HAP-1 (cell line): ENCODE data around the gene CYB5D1.

Experiments used
- DNase-seq, 2 experiments: peaks; one replicate each; pipeline ENCODE4 v3.0.0-alpha.2; 2016 to 2020; ENCODE audit warnings: low spot score in 2 of 2
- H3K27me3 ChIP-seq: fragments of 250-450 bp; sonication (Bioruptor Pico); 2 replicates; pipeline ENCODE4 v1.5.1; 2020; ENCODE audit warnings: low read depth, mild to moderate bottlenecking, moderate library complexity
- H3K36me3 ChIP-seq: fragments of 250-450 bp; sonication (Bioruptor Pico); replicated peaks from 2 replicates; pipeline ENCODE4 v1.5.1; 2020; ENCODE audit warnings: mild to moderate bottlenecking
- H3K4me1 ChIP-seq: fragments of 250-450 bp; sonication (Bioruptor Pico); 2 replicates; pipeline ENCODE4 v1.5.1; 2020; ENCODE audit warnings: mild to moderate bottlenecking
- H3K4me3 ChIP-seq: fragments of 250-450 bp; sonication (Bioruptor Pico); 2 replicates; pipeline ENCODE4 v1.5.1; 2020; ENCODE audit warnings: mild to moderate bottlenecking, moderate library complexity
- H3K9me3 ChIP-seq: fragments of 250-450 bp; sonication (Bioruptor Pico); 2 replicates; pipeline ENCODE4 v1.5.1; 2020; ENCODE audit warnings: mild to moderate bottlenecking, moderate library complexity
- in situ Hi-C: fragments of 300-500 bp; cut with MboI; formaldehyde crosslinking; loops from 3 replicates; pipeline ENCODE4 v1.14.3; 2020; ENCODE audit warnings: low sequenced_read_pairs, inconsistent platforms, mixed read lengths

Gene CYB5D1

GRCh38 chr17:7864995-7865650 lies 7.3 kb downstream of the CYB5D1 start:
- H3K36me3 ChIP-seq, result peaks cover 30% of the 10 kb centered on the region
- peaks cover 8% of the 10 kb centered on the region for H3K4me1 ChIP-seq
- no peak for DNase-seq
- in situ Hi-C loops, result loop anchor here (5.0 kb wide), 1 partner anchor 37 kb away; no protein-coding TSS in a partner anchor
- no peaks in the 10 kb centered on the region for H3K27me3 ChIP-seq
- H3K9me3 ChIP-seq, result no peaks in the 10 kb centered on the region
- H3K4me3 ChIP-seq, result no peak overlapping the region

DNA sequence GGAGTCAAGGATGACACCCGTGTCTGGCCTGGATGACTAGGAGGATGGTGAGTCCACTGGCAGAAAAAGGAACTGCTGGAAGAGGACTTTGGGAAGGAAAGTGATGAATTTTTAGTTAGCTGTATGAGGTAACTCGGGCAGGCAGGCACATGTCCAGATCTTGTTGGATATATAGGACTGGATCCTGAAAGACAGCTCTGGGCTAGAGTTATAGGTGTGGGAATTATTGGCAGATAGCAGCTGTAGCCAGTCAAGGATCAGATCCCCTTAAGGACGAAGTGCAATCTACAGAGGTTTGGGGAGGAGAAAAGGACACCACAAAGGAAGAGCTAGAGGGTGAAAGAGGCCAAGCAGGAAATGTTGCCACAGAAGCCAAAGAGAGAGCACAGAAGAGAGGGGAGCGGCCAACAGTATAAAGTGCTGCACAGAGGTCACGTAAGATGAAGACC lies 10.1 kb downstream of the CYB5D1 start:
- Histone ChIP-seq H3K36me3 (peaks cover 37% of the 10 kb centered on the region), H3K4me3 (no peak overlapping the region), H3K9me3 (no peaks in the 10 kb centered on the region), H3K4me1 (peaks cover 6% of the 10 kb centered on the region), H3K27me3 (no peaks in the 10 kb centered on the region)
- no peak for DNase-seq
- in situ Hi-C loops, result no loop called here

DNA sequence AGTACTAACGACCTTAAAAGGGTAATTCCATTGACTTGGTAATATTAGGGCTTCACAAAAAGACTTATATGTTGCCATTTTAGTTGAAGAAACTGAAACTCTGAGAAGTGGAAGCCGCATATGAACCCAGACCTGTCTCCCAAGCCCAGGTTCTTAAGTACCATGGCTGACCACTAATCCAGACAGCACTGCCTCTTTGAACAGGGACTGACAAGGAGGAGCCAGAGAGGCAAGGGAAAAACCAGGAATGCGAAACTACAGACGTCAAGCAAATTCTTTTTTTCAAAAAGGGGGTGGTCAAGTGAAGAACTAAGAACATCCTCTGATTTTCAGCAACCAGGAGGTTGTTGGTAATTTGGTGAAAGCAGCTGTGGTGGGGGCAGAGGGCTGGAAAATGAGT lies 15.2 kb downstream of the CYB5D1 start:
- H3K36me3 ChIP-seq, result peaks cover 45% of the 10 kb centered on the region
- in situ Hi-C loops, result no loop called here
- no peak overlapping the region for H3K4me3 ChIP-seq
- H3K27me3 ChIP-seq, result no peaks in the 10 kb centered on the region
- no peaks in the 10 kb centered on the region for H3K9me3 ChIP-seq
- no peak for DNase-seq
- no peaks in the 10 kb centered on the region for H3K4me1 ChIP-seq

DNA sequence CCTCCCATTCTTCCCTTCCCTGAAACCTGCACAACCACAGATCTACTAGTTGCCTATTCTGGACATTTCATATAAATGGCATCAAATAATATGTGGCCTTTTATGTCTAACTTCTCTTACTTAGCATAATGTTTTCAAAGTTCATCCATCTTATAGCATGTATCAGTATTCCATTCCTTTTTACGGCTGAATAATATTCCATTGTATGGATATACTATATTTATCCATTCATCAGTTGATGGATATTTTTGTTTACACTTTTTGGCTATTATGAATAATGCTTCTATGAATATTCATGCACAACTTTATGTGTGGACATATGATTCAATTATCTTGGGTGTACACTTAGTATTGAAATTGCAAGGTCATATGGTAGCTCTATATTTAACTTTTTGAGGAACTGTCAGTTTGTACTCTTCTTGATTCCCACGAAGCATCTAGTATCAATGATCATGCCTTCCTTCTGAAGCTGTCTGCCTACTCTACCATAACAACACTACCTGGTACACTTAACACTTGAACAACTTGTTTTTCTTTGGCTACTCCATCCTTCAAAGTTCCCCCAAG lies 18.1 kb downstream of the CYB5D1 start:
- Histone ChIP-seq H3K4me3 (no peak overlapping the region), H3K4me1 (no peaks in the 10 kb centered on the region), H3K27me3 (no peaks in the 10 kb centered on the region), H3K9me3 (no peaks in the 10 kb centered on the region), H3K36me3 (peaks cover 58% of the 10 kb centered on the region)
- in situ Hi-C loops, result no loop called here
- DNase-seq, result no peak

DNA sequence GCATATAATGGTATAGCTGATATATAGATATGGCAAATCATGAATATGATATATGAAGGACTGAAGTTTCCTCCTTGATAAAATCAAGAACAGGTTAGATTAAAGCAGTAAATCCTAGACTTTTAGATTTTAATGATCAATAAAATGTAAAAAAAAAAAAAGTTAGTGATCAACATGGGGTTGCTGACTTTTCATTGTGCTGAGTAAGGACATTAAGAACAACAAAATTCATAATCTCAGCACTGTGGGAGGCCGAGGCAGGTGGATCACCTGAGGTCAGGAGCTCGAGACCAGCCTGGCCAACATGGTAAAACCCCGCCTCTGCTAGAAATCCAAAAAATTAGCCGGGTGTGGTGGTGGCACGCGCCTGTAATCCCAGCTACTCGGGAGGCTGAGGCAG lies 20.4 kb downstream of the CYB5D1 start:
- no peaks in the 10 kb centered on the region for H3K9me3 ChIP-seq
- DNase-seq, result no peak
- peaks cover 9% of the 10 kb centered on the region for H3K4me1 ChIP-seq
- in situ Hi-C loops, result no loop called here
- no peaks in the 10 kb centered on the region for H3K27me3 ChIP-seq
- H3K4me3 ChIP-seq, result no peak overlapping the region
- H3K36me3 ChIP-seq, result peaks cover 62% of the 10 kb centered on the region

DNA sequence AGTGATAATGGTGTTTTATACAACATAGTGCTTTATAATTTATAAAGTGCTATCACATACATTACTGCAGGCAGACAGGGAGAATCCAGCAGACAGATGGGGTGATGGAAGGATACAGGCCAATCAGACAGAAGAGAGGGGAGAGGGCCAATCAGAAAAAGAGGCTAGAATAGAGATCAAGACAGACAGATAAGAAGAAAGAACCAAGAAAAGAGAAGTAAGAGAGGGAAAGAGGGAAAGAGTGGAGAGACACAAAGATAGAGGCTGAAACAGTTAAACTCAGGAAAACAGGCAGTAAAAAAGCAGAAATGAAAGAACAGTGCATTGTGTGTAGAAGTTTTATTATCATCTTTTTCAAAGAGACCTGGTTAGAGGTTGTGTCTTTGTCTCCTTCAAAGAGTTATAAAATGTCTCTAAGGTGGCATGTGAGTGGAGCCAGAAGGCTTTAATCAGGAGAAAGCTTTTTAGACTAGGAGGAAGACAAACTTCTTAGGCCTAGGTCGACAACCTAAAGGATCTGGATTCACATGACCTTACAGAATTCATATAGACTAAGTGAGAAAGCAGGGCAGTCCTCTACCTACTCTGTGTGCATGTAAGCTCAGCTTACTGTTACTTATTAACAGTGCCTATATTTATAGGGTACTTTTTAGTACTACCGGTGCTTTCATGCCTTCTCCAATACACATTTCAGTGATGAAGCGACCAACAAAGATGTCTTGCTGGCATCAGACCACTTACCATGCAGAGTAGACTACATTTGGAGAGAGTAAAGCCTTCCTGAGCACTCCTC lies 22.5 kb downstream of the CYB5D1 start:
- Histone ChIP-seq H3K27me3 (no peaks in the 10 kb centered on the region), H3K4me1 (peaks cover 18% of the 10 kb centered on the region), H3K9me3 (no peaks in the 10 kb centered on the region), H3K36me3 (peaks cover 55% of the 10 kb centered on the region), H3K4me3 (no peak overlapping the region)
- DNase-seq, result no peak
- in situ Hi-C loops, result no loop called here

DNA sequence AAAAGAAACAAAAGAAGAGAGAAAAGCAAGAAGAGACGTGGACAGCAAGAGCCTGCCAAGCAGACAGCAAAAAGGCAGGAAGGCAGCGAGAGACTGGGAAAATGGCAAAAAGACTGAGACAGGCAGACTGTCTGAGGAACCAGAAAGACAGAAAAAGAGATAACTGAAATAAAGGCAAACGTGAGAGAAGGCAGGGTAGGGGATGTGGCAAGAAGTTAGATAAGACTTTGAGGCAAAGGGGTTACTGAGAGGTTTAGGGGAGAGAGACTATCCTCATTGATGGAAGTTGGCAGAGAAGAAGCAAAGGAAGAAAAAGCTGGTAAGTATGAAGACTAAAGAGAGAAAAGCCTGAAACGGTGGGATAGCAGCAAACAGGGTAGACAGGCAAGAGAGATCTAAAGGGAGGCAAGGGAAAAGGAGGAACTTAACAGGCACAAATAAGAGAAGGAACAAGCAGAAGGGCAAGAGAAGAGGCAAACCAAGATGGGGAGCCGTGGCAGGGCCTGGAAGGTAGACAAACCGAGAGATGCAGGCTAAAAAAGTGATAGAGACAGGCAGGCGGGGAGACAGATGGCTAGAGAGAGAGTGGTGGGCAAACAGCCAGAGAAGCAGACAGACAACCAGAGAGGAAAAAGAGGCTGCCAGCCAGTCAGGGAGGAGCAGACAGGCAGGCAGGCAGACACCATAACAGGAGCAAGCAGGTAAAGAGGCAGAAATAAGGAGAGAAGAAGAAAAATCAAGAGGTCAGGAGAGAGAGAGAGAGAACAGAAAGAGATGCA lies 23.7 kb downstream of the CYB5D1 start:
- in situ Hi-C loops, result no loop called here
- H3K27me3 ChIP-seq, result no peaks in the 10 kb centered on the region
- no peaks in the 10 kb centered on the region for H3K9me3 ChIP-seq
- DNase-seq, result no peak
- peaks cover 19% of the 10 kb centered on the region for H3K4me1 ChIP-seq
- no peak overlapping the region for H3K4me3 ChIP-seq
- peaks cover 43% of the 10 kb centered on the region for H3K36me3 ChIP-seq

DNA sequence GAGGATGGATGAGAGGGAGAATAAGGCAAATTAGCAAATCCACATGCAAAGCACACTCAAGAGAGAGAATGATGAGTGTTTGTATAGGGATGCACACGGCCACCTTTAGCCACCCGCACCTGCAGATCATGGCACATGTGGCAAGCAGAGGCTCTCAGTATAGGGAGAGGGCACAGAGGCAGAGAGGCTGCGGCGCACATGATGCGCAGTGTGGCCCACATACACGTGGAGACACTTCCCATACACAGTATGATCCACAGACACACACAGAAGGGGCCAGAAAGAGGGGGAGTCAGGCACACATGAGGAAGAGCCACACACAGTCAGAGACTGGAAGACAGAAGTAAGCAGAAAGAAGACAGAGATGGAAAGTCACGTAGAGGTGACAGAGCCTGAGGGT lies 24.3 kb downstream of the CYB5D1 start:
- Histone ChIP-seq H3K9me3 (no peaks in the 10 kb centered on the region), H3K4me3 (no peak overlapping the region), H3K36me3 (peaks cover 38% of the 10 kb centered on the region), H3K27me3 (no peaks in the 10 kb centered on the region), H3K4me1 (peaks cover 20% of the 10 kb centered on the region)
- no peak for DNase-seq
- in situ Hi-C loops, result no loop called here

- no peaks in the 10 kb centered on the region for H3K27me3 ChIP-seq
- H3K4me3 ChIP-seq, result peak overlapping the region; percentile 31
- in situ Hi-C loops, result no loop called here
- peaks cover 20% of the 10 kb centered on the region for H3K4me1 ChIP-seq
- no peak for DNase-seq
- no peaks in the 10 kb centered on the region for H3K9me3 ChIP-seq
- H3K36me3 ChIP-seq, result peaks cover 32% of the 10 kb centered on the region
These were observed 24.8 kb downstream of the CYB5D1 start for GRCh38 chr17:7882629-7883028.

DNA sequence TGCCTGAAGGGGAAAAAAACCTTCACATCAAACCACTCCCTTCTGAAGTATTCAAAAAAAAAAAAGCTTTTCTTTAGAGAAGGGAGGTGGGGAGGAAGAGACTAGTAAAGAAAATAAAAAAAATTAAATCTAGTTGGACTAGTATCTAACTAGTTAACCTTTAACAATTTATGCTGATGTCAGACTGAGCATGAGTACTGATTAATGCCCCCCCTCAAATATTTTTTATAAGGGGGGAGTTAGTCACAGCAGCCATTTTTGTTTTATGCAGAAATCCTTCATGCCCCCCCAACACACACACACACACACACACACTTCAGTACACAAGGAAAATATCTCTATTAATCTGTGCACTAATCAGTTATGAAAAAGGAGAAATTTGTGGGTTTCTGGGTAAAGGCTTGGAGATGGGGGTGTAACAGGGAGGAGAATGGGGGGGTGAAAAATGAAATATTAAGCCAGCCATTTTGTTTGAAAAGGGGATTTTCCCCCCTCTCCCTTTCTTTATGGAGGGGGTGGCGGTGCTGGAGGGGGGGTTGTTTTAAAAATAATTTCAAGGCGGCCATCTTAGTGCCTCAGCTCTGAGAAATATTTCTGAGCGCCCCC lies 26.1 kb downstream of the CYB5D1 start:
- H3K27me3 ChIP-seq, result no peaks in the 10 kb centered on the region
- peaks cover 25% of the 10 kb centered on the region for H3K36me3 ChIP-seq
- peaks cover 31% of the 10 kb centered on the region for H3K4me1 ChIP-seq
- peak overlapping the region; percentile 31 for H3K4me3 ChIP-seq
- H3K9me3 ChIP-seq, result no peaks in the 10 kb centered on the region
- no peak for DNase-seq
- in situ Hi-C loops, result no loop called here

DNA sequence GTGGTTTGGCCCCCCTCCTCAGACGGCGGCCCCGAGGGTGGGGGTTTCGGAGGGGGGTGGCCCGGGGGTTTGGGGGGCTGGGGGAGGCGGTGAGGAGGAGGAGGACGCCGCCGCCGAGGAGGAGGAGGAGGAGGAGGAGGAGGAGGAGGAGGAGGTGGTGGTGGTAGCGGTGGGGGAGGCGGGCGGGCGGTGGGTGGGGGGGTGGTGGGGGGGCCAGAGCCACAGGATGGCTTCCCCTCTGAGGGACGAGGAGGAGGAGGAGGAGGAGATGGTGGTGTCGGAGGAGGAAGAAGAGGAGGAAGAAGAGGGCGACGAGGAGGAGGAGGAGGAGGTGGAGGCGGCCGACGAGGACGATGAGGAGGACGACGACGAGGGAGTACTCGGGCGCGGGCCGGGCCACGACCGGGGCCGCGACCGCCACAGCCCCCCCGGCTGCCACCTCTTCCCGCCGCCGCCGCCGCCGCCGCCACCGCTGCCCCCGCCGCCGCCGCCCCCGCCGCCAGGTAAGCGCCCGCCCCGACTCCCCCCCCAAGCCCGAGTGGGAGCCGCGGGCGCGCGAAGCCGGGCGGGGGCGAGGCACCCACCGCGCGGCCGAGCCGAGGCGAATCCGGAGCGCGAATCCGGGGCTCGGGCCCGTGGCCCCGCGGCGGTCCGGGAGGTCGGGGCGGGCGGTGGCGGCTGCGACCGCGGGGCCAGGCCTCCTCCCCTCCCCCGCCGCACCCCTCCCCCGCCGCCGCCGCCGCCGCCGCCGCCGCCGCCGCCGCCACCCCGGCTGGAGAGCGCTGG lies 27.0 kb downstream of the CYB5D1 start:
- DNase-seq, result peak in 1 of 2 experiments; percentile 40
- peaks cover 21% of the 10 kb centered on the region for H3K36me3 ChIP-seq
- no peaks in the 10 kb centered on the region for H3K27me3 ChIP-seq
- peaks cover 38% of the 10 kb centered on the region for H3K4me1 ChIP-seq
- in situ Hi-C loops, result no loop called here
- H3K9me3 ChIP-seq, result no peaks in the 10 kb centered on the region
- H3K4me3 ChIP-seq, result peak overlapping the region; percentile 66

DNA sequence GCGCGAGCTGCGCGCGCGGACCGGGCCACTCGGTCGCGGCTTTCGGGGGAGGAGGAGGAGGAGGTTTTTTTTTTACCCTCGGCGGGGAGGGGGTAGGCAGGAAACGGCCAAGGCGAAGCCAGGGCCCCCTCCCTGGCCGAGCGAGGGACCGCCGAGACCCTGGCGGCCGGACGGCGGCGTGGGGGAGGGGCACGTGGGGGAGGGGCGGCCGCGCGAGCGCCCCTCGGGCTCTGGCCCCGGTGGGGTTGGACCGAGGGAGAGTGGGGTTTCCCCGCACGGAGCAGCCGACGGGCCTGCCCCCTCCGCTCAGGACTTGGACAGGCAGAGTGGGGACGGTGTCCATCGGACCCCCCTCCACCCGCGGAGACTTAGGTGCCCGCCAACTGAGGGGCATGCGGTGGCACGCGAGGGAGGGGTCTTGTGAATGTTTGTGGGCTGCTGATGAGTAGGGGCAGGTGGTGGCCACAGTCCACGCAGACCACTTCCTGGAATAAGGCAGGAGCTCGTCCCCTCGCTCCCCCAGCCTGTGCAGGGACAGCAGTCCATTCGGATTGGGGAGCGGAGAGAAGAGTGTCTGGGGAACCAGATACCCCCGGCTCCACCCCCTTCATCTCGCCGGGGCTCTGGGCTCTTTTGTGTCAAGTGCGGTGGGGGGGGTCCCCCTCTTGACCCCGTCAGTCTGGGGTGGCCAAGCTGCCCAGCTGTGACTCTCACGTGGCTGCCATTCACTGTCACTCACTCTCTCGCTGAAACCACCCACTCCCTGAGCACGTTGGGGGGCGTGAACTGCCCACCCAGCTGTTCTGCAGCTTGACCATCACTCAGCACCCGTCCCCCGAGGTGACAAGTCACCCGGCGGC lies 27.8 kb downstream of the CYB5D1 start:
- in situ Hi-C loops, result no loop called here
- Histone ChIP-seq H3K4me1 (peaks cover 38% of the 10 kb centered on the region), H3K4me3 (peak overlapping the region; percentile 66), H3K27me3 (no peaks in the 10 kb centered on the region), H3K36me3 (peaks cover 24% of the 10 kb centered on the region), H3K9me3 (no peaks in the 10 kb centered on the region)
- DNase-seq, result peak; percentile 40 to 75
